ENCODE data around the gene GRIP2. TPM values are rescaled to one million over a fixed set of nuclear protein-coding genes. Genes with fewer than 3 reads are reported as not detected.
A peak's percentile ranks its signal among the peaks of the same experiment; 100 is the strongest.

GRIP2 gene
- total and polyA plus RNA-seq, 2 of the 4 experiments (the other 2 are of a cell fraction), result 0.05 TPM; not detected in 1

GRCh38 chr3:14565868-14566588 lies 25.9 kb upstream of the GRIP2 start:
- no peak overlapping the region for H3K4ac ChIP-seq (ENCODE audit: low read depth, low read length)
- TF ChIP-seq BHLHE40 (IDR thresholded peaks at IDR 0.05; ENCODE audit: low read depth, low read length), result no peak
- no peak for TF ChIP-seq CEBPB (IDR thresholded peaks at IDR 0.05; ENCODE audit: low read depth, low read length)
- TF ChIP-seq CTCF (conservative IDR thresholded peaks at IDR 0.05; ENCODE audit: low read depth, low read length), result no peak
- TF ChIP-seq SMC3 (IDR thresholded peaks at IDR 0.05; ENCODE audit: low read depth, low read length), result no peak
- TF ChIP-seq MXI1 (IDR thresholded peaks at IDR 0.05; ENCODE audit: borderline replicate concordance, low read depth, low read length), result no peak
- TF ChIP-seq MAFK (IDR thresholded peaks at IDR 0.05; ENCODE audit: low read depth, low read length), result no peak
- TF ChIP-seq POLR2A (IDR thresholded peaks at IDR 0.05; ENCODE audit: low read depth, low read length), result no peak
- no peak for TF ChIP-seq MAZ (IDR thresholded peaks at IDR 0.05; ENCODE audit: borderline replicate concordance, low read depth, low read length)
- TF ChIP-seq RCOR1 (IDR thresholded peaks at IDR 0.05; ENCODE audit: insufficient replicate concordance, low read length), result no peak
- TF ChIP-seq NFE2L2 (IDR thresholded peaks at IDR 0.05; ENCODE audit: low read depth, low read length), result no peak
- TF ChIP-seq CHD1 (IDR thresholded peaks at IDR 0.05; ENCODE audit: low read depth, low read length), result no peak
- TF ChIP-seq FOS (IDR thresholded peaks at IDR 0.05; ENCODE audit: low read depth, low read length), result no peak
- TF ChIP-seq USF2 (IDR thresholded peaks at IDR 0.05; ENCODE audit: low read depth, low read length), result no peak
- TF ChIP-seq RAD21 (IDR thresholded peaks at IDR 0.05; ENCODE audit: low read length), result no peak
- no peak for TF ChIP-seq ELK1 (IDR thresholded peaks at IDR 0.05; ENCODE audit: borderline replicate concordance, low read depth, low read length)
- TF ChIP-seq RFX5 (IDR thresholded peaks at IDR 0.05; ENCODE audit: low read depth, low read length), result no peak
- H3K9me1 ChIP-seq (ENCODE audit: insufficient read depth, low read length), result no peaks in the 10 kb centered on the region
- no peak overlapping the region for H2AK5ac ChIP-seq (ENCODE audit: low read depth, low read length)
- no peak overlapping the region for H3K56ac ChIP-seq (ENCODE audit: extremely low read depth, insufficient read depth, low read length)
- no peak overlapping the region for H3K4me2 ChIP-seq (ENCODE audit: low read depth, low read length)
- ChIA-PET POLR2A (ENCODE audit: unreplicated experiment) (no interaction called here), CTCF (no interaction called here)
- peak; percentile 26 for DNase-seq
- H3K4me1 ChIP-seq (ENCODE audit: control insufficient read depth, insufficient read depth, low read length), result no peaks in the 10 kb centered on the region
- H3K23ac ChIP-seq (ENCODE audit: low read depth, low read length), result no peak overlapping the region
- no peak overlapping the region for H2BK120ac ChIP-seq (ENCODE audit: low read depth, low read length)
- no peak overlapping the region for H2BK15ac ChIP-seq (ENCODE audit: low read depth, low read length)
- dilution Hi-C loops (cut with HindIII; ENCODE audit: low sequenced_read_pairs, unreplicated experiment), result no loop called here
- no peak overlapping the region for H3K14ac ChIP-seq (replicated peaks; ENCODE audit: low read depth, low read length)
- no peak overlapping the region for H2BK20ac ChIP-seq (ENCODE audit: low read depth, low read length)
- no peak for ATAC-seq (ENCODE audit: low read depth)
- H2AK9ac ChIP-seq (replicated peaks; ENCODE audit: low read depth, low read length, poor library complexity), result peak overlapping the region; percentile 57
- no peak overlapping the region for H4K91ac ChIP-seq (ENCODE audit: insufficient read depth, low read depth, low read length)
- no peak overlapping the region for H4K5ac ChIP-seq (ENCODE audit: low read depth, low read length)
- H2BK5ac ChIP-seq (ENCODE audit: low read depth, low read length, poor library complexity, severe bottlenecking), result no peak overlapping the region
- H3K27ac ChIP-seq (ENCODE audit: insufficient read depth, low read length), result no peak overlapping the region
- H3K4me3 ChIP-seq (ENCODE audit: insufficient read depth, low read depth, low read length), result no peak overlapping the region
- H3K9me3 ChIP-seq (ENCODE audit: control insufficient read depth, insufficient read depth, low read length), result no peaks in the 10 kb centered on the region
- no peaks in the 10 kb centered on the region for H3K36me3 ChIP-seq (ENCODE audit: control insufficient read depth, insufficient read depth, low read length)
- H3K18ac ChIP-seq (ENCODE audit: low read depth, low read length), result no peak overlapping the region
- H3K9ac ChIP-seq (ENCODE audit: low read depth, low read length), result no peak overlapping the region
- no peaks in the 10 kb centered on the region for H3K79me1 ChIP-seq (ENCODE audit: low read depth in 1 of 2, low read length in 2 of 2)
- intact Hi-C loops (cut with micrococcal nuclease), result no loop called here
- in situ Hi-C loops (cut with MboI; ENCODE audit: low sequenced_read_pairs), result loop anchor here (25.0 kb wide), 1 partner anchor 679 kb away; the partner anchor contains the start of gene WNT7A
- BruUV-seq (replicated peaks), result no TSS peak
- H4K20me1 ChIP-seq (ENCODE audit: insufficient read depth, low read length), result no peaks in the 10 kb centered on the region
- no peak overlapping the region for H2AFZ ChIP-seq (replicated peaks; ENCODE audit: low read length, poor library complexity)
- 58% methylated on average over 6 of the region's 10 CpGs; no CpG with 5 or more reads in 1 of the 2 experiments for WGBS, 2 experiments (ENCODE audit: extremely low coverage in 2 of 2, insufficient read length in 1 of 2)
- H3K27me3 ChIP-seq (ENCODE audit: control insufficient read depth, insufficient read depth, low read length), result peaks cover 49% of the 10 kb centered on the region
- no peak overlapping the region for H4K8ac ChIP-seq (ENCODE audit: low read depth in 2 of 2, low read length in 2 of 2)

Data from IMR-90 (cell line).